ENCODE measurements around the gene SHB. TPM values are rescaled to one million over a fixed set of nuclear protein-coding genes. Genes with fewer than 3 reads are reported as not detected.

SHB gene
- total and polyA plus RNA-seq, 2 of the 8 experiments (the other 6 are each of a cell fraction or from before 2014, with no cell fraction given) = 4.1 to 12.6 TPM

GRCh38 chr9:38004809-38005560, 64.0 kb downstream of the SHB start:
- Histone ChIP-seq H3K79me1 (ENCODE audit: low read depth, low read length) (peaks cover 10% of the 10 kb centered on the region; the same call in 1 of the 2 replicates), H3K9ac (replicated peaks in 1 of 4; ENCODE audit: extremely low read depth in 1 of 4, low read depth in 3 of 4, low read length in 3 of 4) (no peak overlapping the region), H2AK5ac (ENCODE audit: low read depth, low read length) (no peak overlapping the region), H3K9me3 (ENCODE audit: insufficient read depth in 2 of 2, low read depth in 1 of 2, low read length in 1 of 2) (no peaks in the 10 kb centered on the region), H4K5ac (ENCODE audit: insufficient read length, low read depth, low read length) (no peak overlapping the region), H4K20me1 (replicated peaks in 1 of 2; ENCODE audit: control insufficient read depth in 1 of 2, insufficient read depth in 2 of 2, low read length in 2 of 2) (peaks cover 2 to 3% of the 10 kb centered on the region in 2 experiments), H3K56ac (replicated peaks; ENCODE audit: insufficient read length, low read depth, low read length) (no peak overlapping the region), H2BK120ac (replicated peaks; ENCODE audit: low read depth, low read length) (no peak overlapping the region), H2AFZ (ENCODE audit: low read length) (no peak overlapping the region), H3K14ac (ENCODE audit: insufficient read length) (no peak overlapping the region), H3K23me2 (ENCODE audit: low read depth, low read length) (no peaks in the 10 kb centered on the region), H3K27ac (ENCODE audit: low read depth, low read length) (no peak overlapping the region), H3K18ac (ENCODE audit: extremely low read depth, low read length) (no peak overlapping the region), H2BK5ac (ENCODE audit: low read depth, low read length) (peak overlapping the region; percentile 44; the same call in 1 of the 2 replicates), H4K8ac (ENCODE audit: extremely low read depth, insufficient read depth, low read length) (no peak overlapping the region), H3K27me3 (replicated peaks in 1 of 4; ENCODE audit: control insufficient read depth in 3 of 4, extremely low read depth in 1 of 4, insufficient read depth in 3 of 4, low read length in 3 of 4) (no peaks in the 10 kb centered on the region), H2BK20ac (ENCODE audit: low read length) (no peak overlapping the region), H2BK15ac (ENCODE audit: low read length) (no peak overlapping the region), H3K4ac (replicated peaks; ENCODE audit: insufficient read length, low read depth, low read length) (no peak overlapping the region), H3K79me2 (ENCODE audit: control insufficient read depth in 1 of 2, insufficient read depth in 2 of 2, low read length in 2 of 2) (no peaks in the 10 kb centered on the region), H4K91ac (replicated peaks; ENCODE audit: insufficient read length, low read length) (no peak overlapping the region), H3K4me3 (ENCODE audit: extremely low read depth in 1 of 4, insufficient read depth in 2 of 4, low read depth in 3 of 4, low read length in 4 of 4) (no peak overlapping the region), H3K4me2 (ENCODE audit: insufficient read depth in 1 of 2, low read depth in 2 of 2, low read length in 2 of 2) (no peak overlapping the region), H3K4me1 (replicated peaks in 1 of 4; ENCODE audit: control insufficient read depth in 3 of 4, insufficient read depth in 4 of 4, low read length in 3 of 4) (peaks cover 4 to 24% (median 16%) of the 10 kb centered on the region in 4 experiments), H3K36me3 (ENCODE audit: control insufficient read depth in 2 of 4, insufficient read depth in 4 of 4, low read length in 3 of 4) (peaks cover 0 to 2% (median 0%) of the 10 kb centered on the region in 4 experiments; a peak in 1 of 8 replicates), H3K23ac (ENCODE audit: insufficient read length) (no peak overlapping the region), H2BK12ac (ENCODE audit: low read depth, low read length) (peak overlapping the region; percentile 27; the same call in 1 of the 2 replicates)
- ChIA-PET POLR2A (ENCODE audit: partially characterized antibody) (interaction anchor here (1.4 to 1.7 kb wide), 2 partner anchors 11 to 12 kb away, joined by 3 to 4 read pairs; no protein-coding TSS in a partner anchor), CTCF (ENCODE audit: partially characterized antibody) (interaction anchor here (0.8 to 2.6 kb wide), 4 partner anchors 10 to 91 kb away, joined by 3 to 6 read pairs (median 3); no protein-coding TSS in a partner anchor)
- DNase-seq (ENCODE audit: low read depth in 1 of 2, low spot score in 2 of 2) = no peak
- WGBS, 2 experiments (ENCODE audit: extremely low coverage in 1 of 2, insufficient coverage in 1 of 2, insufficient read length in 1 of 2, insufficient replicate concordance in 2 of 2, low coverage in 1 of 2, low lambda C conversion rate in 2 of 2, missing lambda C conversion rate in 1 of 2) = 94% methylated on average over 12 of the region's 12 CpGs; no CpG with 5 or more reads in 1 of the 2 experiments
- TF ChIP-seq SAP30 (IDR thresholded peaks at IDR 0.05; ENCODE audit: insufficient read depth, insufficient replicate concordance, low read length) (no peak), TAF1 (IDR thresholded peaks at IDR 0.05; ENCODE audit: low read depth, low read length) (no peak), NRF1 (IDR thresholded peaks at IDR 0.05; ENCODE audit: low read depth, low read length) (no peak), FOSL1 (IDR thresholded peaks at IDR 0.05; ENCODE audit: insufficient read depth, low read depth, low read length) (no peak), CHD1 (IDR thresholded peaks at IDR 0.05; ENCODE audit: low read depth, low read length) (no peak), CBX8 (IDR thresholded peaks at IDR 0.05; ENCODE audit: borderline replicate concordance, low read depth, low read length) (no peak), E2F6 (IDR thresholded peaks at IDR 0.05) (no peak)
- no peak for FAIRE-seq
